ENCODE measurements around the gene ZNF213.

ZNF213 gene

DNA sequence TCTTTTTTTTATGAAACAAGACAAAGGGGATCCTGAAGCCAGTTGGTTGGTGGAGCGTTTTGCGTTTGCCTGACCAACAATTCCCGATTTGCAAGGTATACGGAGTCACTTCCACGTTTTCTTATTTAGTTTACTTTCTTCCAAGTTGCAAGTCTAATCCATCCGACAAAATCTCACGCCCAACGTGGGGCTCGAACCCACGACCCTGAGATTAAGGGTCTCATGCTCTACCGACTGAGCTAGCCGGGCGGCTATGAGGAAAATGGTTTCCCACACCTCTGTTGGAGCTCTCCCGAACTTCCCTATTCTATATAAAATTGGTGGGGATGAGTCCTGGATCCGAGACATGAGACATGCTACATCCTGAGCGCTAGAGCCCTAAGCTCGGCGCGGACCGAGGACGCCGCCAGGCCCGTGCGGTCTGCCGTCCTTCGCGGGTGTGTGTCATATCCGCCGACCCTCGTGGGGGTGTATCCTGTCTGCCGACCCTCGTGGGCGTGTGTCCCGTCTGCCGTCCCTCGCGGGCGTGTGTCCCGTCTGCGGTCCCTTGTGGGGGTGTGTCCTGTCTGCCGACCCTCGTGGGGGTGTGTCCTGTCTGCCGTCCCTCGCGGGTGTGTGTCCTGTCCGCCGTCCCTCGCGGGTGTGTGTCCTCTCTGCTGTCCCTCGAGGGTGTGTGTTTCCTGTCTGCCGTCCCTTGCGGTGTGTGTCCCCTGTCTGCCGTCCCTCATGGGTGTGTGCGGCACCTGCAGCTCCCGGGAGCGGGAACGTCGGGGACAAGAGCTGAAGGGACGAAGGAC, 22.6 kb downstream of the ZNF213 start:
- Histone ChIP-seq H3K79me1 (ENCODE audit: low read length) (no peaks in the 10 kb centered on the region), H4K8ac (ENCODE audit: low read depth, low read length) (no peak overlapping the region), H3K27ac (ENCODE audit: low read depth, low read length) (no peak overlapping the region), H3K79me2 (ENCODE audit: control insufficient read depth, insufficient read depth, low read length) (no peaks in the 10 kb centered on the region), H2BK5ac (ENCODE audit: low read length) (no peak overlapping the region), H2BK120ac (ENCODE audit: low read depth, low read length) (no peak overlapping the region), H3K23ac (ENCODE audit: low read length) (peak overlapping the region; percentile 24), H3K4me2 (ENCODE audit: low read length) (peak overlapping the region; percentile 97), H3K4ac (ENCODE audit: low read depth, low read length) (no peak overlapping the region), H3K4me3 (ENCODE audit: low read length) (peak overlapping the region; percentile 57), H2BK15ac (replicated peaks; ENCODE audit: low read depth) (no peak overlapping the region), H3K4me1 (ENCODE audit: control insufficient read depth, low read depth, low read length) (no peaks in the 10 kb centered on the region), H3K27me3 (ENCODE audit: insufficient read depth, low read length, poor library complexity) (no peaks in the 10 kb centered on the region), H3K56ac (ENCODE audit: low read length) (peak overlapping the region; percentile 74), H3K9ac (ENCODE audit: low read length) (peak overlapping the region; percentile 64), H2AK5ac (ENCODE audit: low read length) (no peak overlapping the region), H3K36me3 (ENCODE audit: control insufficient read depth, insufficient read depth, low read length) (no peaks in the 10 kb centered on the region), H4K5ac (ENCODE audit: low read length) (no peak overlapping the region), H3K18ac (ENCODE audit: low read length) (no peak overlapping the region)
- WGBS (ENCODE audit: extremely low coverage, insufficient coverage, low lambda C conversion rate) = no CpG with 5 or more reads among the region's 59 CpGs
- peak; percentile 99 for DNase-seq

GRCh38 chr16:3158026-3158509, 23.2 kb downstream of the ZNF213 start:
- H3K4me3 ChIP-seq (ENCODE audit: low read length) = peak overlapping the region; percentile 57
- no peak overlapping the region for H2BK5ac ChIP-seq (ENCODE audit: low read length)
- H3K36me3 ChIP-seq (ENCODE audit: control insufficient read depth, insufficient read depth, low read length) = no peaks in the 10 kb centered on the region
- H3K4ac ChIP-seq (ENCODE audit: low read depth, low read length) = no peak overlapping the region
- H3K23ac ChIP-seq (ENCODE audit: low read length) = no peak overlapping the region
- no peaks in the 10 kb centered on the region for H3K27me3 ChIP-seq (ENCODE audit: insufficient read depth, low read length, poor library complexity)
- peak overlapping the region; percentile 74 for H3K56ac ChIP-seq (ENCODE audit: low read length)
- H3K18ac ChIP-seq (ENCODE audit: low read length) = no peak overlapping the region
- H3K79me1 ChIP-seq (ENCODE audit: low read length) = no peaks in the 10 kb centered on the region
- WGBS (ENCODE audit: extremely low coverage, insufficient coverage, low lambda C conversion rate) = no CpG with 5 or more reads among the region's 27 CpGs
- no peak overlapping the region for H4K8ac ChIP-seq (ENCODE audit: low read depth, low read length)
- H2BK120ac ChIP-seq (ENCODE audit: low read depth, low read length) = no peak overlapping the region
- no peaks in the 10 kb centered on the region for H3K4me1 ChIP-seq (ENCODE audit: control insufficient read depth, low read depth, low read length)
- H2BK15ac ChIP-seq (replicated peaks; ENCODE audit: low read depth) = no peak overlapping the region
- H3K4me2 ChIP-seq (ENCODE audit: low read length) = peak overlapping the region; percentile 97
- peak; percentile 36 for DNase-seq
- H2AK5ac ChIP-seq (ENCODE audit: low read length) = no peak overlapping the region
- no peaks in the 10 kb centered on the region for H3K79me2 ChIP-seq (ENCODE audit: control insufficient read depth, insufficient read depth, low read length)
- peak overlapping the region; percentile 64 for H3K9ac ChIP-seq (ENCODE audit: low read length)
- no peak overlapping the region for H3K27ac ChIP-seq (ENCODE audit: low read depth, low read length)
- H4K5ac ChIP-seq (ENCODE audit: low read length) = no peak overlapping the region

- Histone ChIP-seq H4K8ac (ENCODE audit: low read depth, low read length) (no peak overlapping the region), H3K4me3 (ENCODE audit: low read length) (peak overlapping the region; percentile 58), H3K56ac (ENCODE audit: low read length) (peak overlapping the region; percentile 92), H3K4me1 (ENCODE audit: control insufficient read depth, low read depth, low read length) (no peaks in the 10 kb centered on the region), H3K23ac (ENCODE audit: low read length) (peak overlapping the region; percentile 80), H4K5ac (ENCODE audit: low read length) (no peak overlapping the region), H3K18ac (ENCODE audit: low read length) (peak overlapping the region; percentile 29), H3K4ac (ENCODE audit: low read depth, low read length) (no peak overlapping the region), H2AK5ac (ENCODE audit: low read length) (no peak overlapping the region), H3K36me3 (ENCODE audit: control insufficient read depth, insufficient read depth, low read length) (no peaks in the 10 kb centered on the region), H3K4me2 (ENCODE audit: low read length) (peak overlapping the region; percentile 97), H3K27me3 (ENCODE audit: insufficient read depth, low read length, poor library complexity) (no peaks in the 10 kb centered on the region), H2BK5ac (ENCODE audit: low read length) (no peak overlapping the region), H3K27ac (ENCODE audit: low read depth, low read length) (peak overlapping the region; percentile 16), H3K79me1 (ENCODE audit: low read length) (no peaks in the 10 kb centered on the region), H3K79me2 (ENCODE audit: control insufficient read depth, insufficient read depth, low read length) (no peaks in the 10 kb centered on the region), H3K9ac (ENCODE audit: low read length) (peak overlapping the region; percentile 82), H2BK15ac (replicated peaks; ENCODE audit: low read depth) (no peak overlapping the region), H2BK120ac (ENCODE audit: low read depth, low read length) (no peak overlapping the region)
- DNase-seq = peak; percentile 97
- WGBS (ENCODE audit: extremely low coverage, insufficient coverage, low lambda C conversion rate) = no CpG with 5 or more reads among the region's 70 CpGs
Observed at GRCh38 chr16:3158510-3159314, 23.9 kb downstream of the ZNF213 start.

DNA sequence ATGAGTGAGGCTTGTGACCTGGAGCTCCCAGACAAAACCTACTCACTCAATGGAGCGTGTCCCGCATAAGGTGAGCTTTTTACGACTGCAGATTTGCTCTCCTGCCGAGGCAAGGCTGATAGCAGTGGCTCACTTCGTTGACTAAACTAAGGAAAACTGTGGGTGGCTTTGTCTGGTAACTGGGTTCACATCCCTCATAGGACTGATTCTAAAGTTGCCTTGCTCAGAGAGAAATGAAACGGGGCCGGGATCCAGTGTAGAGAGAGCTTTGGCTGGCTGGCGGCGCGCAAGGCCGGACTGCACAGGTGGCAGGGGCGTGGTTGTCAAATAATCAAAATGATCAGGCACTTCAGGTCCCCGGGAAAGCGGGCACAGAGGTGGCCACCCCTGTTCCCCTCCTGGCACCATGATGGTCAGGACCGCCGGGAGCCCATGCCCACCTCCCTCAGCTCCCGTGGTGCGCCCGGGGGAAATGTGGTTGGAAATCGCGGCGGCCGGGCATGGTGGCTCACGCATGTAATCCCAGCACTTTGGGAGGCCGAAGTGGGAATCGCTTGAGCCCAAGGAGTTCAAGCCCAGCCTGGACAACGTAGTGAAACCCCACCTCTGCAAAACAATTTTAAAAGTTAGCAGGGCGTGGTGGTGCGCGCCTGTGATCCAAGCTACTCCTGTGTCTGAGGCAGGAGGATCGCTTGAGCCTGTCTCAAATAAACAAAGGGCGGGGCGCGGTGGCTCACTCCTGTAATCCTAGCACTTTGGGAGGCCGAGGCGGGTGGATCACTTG, 26.6 kb downstream of the ZNF213 start:
- Histone ChIP-seq H3K27me3 (ENCODE audit: insufficient read depth, low read length, poor library complexity) (no peaks in the 10 kb centered on the region), H2BK5ac (ENCODE audit: low read length) (no peak overlapping the region), H3K79me2 (ENCODE audit: control insufficient read depth, insufficient read depth, low read length) (no peaks in the 10 kb centered on the region), H3K18ac (ENCODE audit: low read length) (no peak overlapping the region), H3K36me3 (ENCODE audit: control insufficient read depth, insufficient read depth, low read length) (no peaks in the 10 kb centered on the region), H2AK5ac (ENCODE audit: low read length) (no peak overlapping the region), H3K9ac (ENCODE audit: low read length) (no peak overlapping the region), H3K4me2 (ENCODE audit: low read length) (no peak overlapping the region), H3K4me1 (ENCODE audit: control insufficient read depth, low read depth, low read length) (no peaks in the 10 kb centered on the region), H2BK15ac (replicated peaks; ENCODE audit: low read depth) (no peak overlapping the region), H3K79me1 (ENCODE audit: low read length) (no peaks in the 10 kb centered on the region), H3K4ac (ENCODE audit: low read depth, low read length) (no peak overlapping the region), H4K8ac (ENCODE audit: low read depth, low read length) (no peak overlapping the region), H3K27ac (ENCODE audit: low read depth, low read length) (no peak overlapping the region), H3K56ac (ENCODE audit: low read length) (no peak overlapping the region), H2BK120ac (ENCODE audit: low read depth, low read length) (no peak overlapping the region), H4K5ac (ENCODE audit: low read length) (no peak overlapping the region), H3K23ac (ENCODE audit: low read length) (no peak overlapping the region), H3K4me3 (ENCODE audit: low read length) (no peak overlapping the region)
- no CpG with 5 or more reads among the region's 36 CpGs for WGBS (ENCODE audit: extremely low coverage, insufficient coverage, low lambda C conversion rate)
- DNase-seq = no peak

DNA sequence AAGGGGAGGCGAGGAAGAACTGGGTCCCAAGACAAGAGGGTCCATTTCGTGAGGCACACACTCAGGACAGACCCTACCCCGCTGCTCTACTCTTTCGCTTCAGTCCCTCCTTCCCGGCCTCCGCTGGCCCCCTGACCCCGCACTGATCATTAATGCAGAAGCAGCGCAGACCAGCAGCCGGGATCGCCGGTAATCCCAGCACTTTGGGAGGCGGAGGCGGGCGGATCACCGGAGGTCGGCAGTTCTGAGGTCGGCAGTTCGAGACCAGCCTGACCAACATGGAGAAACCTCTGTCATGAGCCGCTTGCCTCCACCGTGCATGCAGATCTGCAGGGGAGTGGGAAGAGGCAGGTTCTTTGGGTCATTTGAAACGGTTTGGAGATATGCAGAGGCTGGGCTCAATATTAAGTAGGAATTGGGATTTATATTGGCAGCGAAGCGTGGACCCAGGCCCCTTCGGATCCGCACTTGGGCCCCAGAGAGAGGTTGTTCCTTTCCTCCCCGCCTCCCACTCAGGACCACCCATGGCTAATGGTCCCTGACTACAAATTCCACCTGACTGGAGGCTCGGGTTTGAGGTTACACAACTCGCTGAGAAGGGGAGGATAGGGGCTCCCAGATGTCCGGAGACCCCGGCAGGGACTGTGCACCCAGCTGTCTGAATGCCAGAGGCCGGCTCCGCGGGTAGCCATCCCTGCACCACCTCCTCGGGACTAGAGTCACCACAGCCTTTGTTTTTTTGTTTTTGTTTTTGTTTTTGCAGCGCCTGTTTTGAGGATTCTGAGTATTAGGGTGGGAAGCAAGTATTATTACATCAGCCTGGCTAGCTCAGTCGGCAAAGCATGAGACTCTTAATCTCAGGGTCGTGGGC, 29.5 kb downstream of the ZNF213 start:
- Histone ChIP-seq H3K27ac (ENCODE audit: low read depth, low read length) (no peak overlapping the region), H3K4me1 (ENCODE audit: control insufficient read depth, low read depth, low read length) (no peaks in the 10 kb centered on the region), H2BK5ac (ENCODE audit: low read length) (no peak overlapping the region), H2BK15ac (replicated peaks; ENCODE audit: low read depth) (no peak overlapping the region), H2BK120ac (ENCODE audit: low read depth, low read length) (no peak overlapping the region), H3K23ac (ENCODE audit: low read length) (no peak overlapping the region), H3K4ac (ENCODE audit: low read depth, low read length) (no peak overlapping the region), H3K79me1 (ENCODE audit: low read length) (no peaks in the 10 kb centered on the region), H3K36me3 (ENCODE audit: control insufficient read depth, insufficient read depth, low read length) (no peaks in the 10 kb centered on the region), H3K18ac (ENCODE audit: low read length) (no peak overlapping the region), H3K9ac (ENCODE audit: low read length) (no peak overlapping the region), H3K4me3 (ENCODE audit: low read length) (no peak overlapping the region), H3K56ac (ENCODE audit: low read length) (no peak overlapping the region), H2AK5ac (ENCODE audit: low read length) (no peak overlapping the region), H4K5ac (ENCODE audit: low read length) (no peak overlapping the region), H4K8ac (ENCODE audit: low read depth, low read length) (no peak overlapping the region), H3K79me2 (ENCODE audit: control insufficient read depth, insufficient read depth, low read length) (no peaks in the 10 kb centered on the region), H3K4me2 (ENCODE audit: low read length) (no peak overlapping the region), H3K27me3 (ENCODE audit: insufficient read depth, low read length, poor library complexity) (no peaks in the 10 kb centered on the region)
- WGBS (ENCODE audit: extremely low coverage, insufficient coverage, low lambda C conversion rate) = no CpG with 5 or more reads among the region's 37 CpGs
- no peak for DNase-seq
